Measurements from ENCODE around the gene INHBC.

DNA sequence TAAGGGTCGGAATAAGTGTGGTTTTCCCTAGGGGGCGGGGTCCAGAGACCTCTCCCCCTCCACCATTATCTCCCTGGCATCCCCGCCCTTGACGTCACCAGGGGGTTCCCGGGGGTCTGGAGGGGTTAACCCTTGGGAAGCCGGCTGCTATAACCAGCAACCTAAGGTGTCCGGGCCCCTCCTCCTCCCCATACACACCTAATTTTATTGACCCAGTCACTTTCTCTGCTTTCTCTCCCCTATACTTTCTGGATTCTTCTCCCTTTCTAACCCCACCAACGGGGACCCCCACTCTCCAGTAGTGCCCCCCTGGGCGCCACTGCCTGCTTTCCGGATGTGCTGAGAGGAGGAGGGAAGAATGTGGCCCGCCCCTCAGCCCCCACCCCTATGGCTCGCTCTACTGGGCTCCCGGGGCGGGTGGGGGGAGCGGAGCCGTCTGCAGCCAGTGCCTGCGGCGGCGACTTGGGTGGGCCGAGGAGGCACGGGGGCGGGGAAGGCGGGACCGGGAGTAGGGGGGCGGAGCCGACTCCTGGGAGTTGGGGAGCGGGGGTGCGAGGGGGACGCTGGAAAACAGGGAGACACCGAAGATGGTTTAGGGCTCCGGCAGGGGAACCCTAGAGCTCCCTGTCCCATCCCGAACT is 26.8 kb downstream of the INHBC start:
- TF ChIP-seq, protein P1, sequence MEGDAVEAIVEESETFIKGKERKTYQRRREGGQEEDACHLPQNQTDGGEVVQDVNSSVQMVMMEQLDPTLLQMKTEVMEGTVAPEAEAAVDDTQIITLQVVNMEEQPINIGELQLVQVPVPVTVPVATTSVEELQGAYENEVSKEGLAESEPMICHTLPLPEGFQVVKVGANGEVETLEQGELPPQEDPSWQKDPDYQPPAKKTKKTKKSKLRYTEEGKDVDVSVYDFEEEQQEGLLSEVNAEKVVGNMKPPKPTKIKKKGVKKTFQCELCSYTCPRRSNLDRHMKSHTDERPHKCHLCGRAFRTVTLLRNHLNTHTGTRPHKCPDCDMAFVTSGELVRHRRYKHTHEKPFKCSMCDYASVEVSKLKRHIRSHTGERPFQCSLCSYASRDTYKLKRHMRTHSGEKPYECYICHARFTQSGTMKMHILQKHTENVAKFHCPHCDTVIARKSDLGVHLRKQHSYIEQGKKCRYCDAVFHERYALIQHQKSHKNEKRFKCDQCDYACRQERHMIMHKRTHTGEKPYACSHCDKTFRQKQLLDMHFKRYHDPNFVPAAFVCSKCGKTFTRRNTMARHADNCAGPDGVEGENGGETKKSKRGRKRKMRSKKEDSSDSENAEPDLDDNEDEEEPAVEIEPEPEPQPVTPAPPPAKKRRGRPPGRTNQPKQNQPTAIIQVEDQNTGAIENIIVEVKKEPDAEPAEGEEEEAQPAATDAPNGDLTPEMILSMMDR (IDR thresholded peaks at IDR 0.05): no peak
- no peak for TF ChIP-seq EP300 (IDR thresholded peaks at IDR 0.05)
